GM12873 (cell line): ENCODE results near the gene CDC37L1.

ENCODE experiments used
- CTCF ChIP-seq: IDR thresholded peaks from 2 replicates; pipeline ENCODE4 v1.5.1; 2012; ENCODE audit warnings: low read depth, mild to moderate bottlenecking, moderate library complexity, low read length, control low read depth; ENCODE audit not compliant: insufficient read depth; ENCODE audit errors: missing control alignments

CDC37L1 gene

GRCh38 chr9:4714266-4715016 lies 35.1 kb downstream of the CDC37L1 start:
- TF ChIP-seq CTCF = no peak

GRCh38 chr9:4716163-4716562 lies 36.8 kb downstream of the CDC37L1 start:
- TF ChIP-seq CTCF = no peak

GRCh38 chr9:4717815-4718214 lies 38.4 kb downstream of the CDC37L1 start:
- no peak for TF ChIP-seq CTCF

GRCh38 chr9:4718911-4719310 lies 39.5 kb downstream of the CDC37L1 start:
- no peak for TF ChIP-seq CTCF

GRCh38 chr9:4721736-4722135 lies 42.4 kb downstream of the CDC37L1 start:
- no peak for TF ChIP-seq CTCF

- no peak for TF ChIP-seq CTCF
These were observed 46.5 kb downstream of the CDC37L1 start for GRCh38 chr9:4725706-4726442.

- TF ChIP-seq CTCF = no peak
These were observed 48.2 kb downstream of the CDC37L1 start for GRCh38 chr9:4727593-4727992.
